GM23338 (cell line): ENCODE results near the gene ALPL. TPM values are rescaled to one million over a fixed set of nuclear protein-coding genes. Genes with fewer than 3 reads are reported as not detected.
"Not testable (repeated sequence)": the region's sequence is repeated elsewhere in the genome, so short reads cannot be mapped to it uniquely, and the experiment has no call there.

Source experiments
- ATAC-seq: fragments of 200-7000 bp; cut with Tn5 transposase; 3 replicates; pipeline ENCODE4 v1.9.1; 2020
- DNase-seq: peaks from one replicate; pipeline ENCODE4 v3.0.0-alpha.2; 2015; ENCODE audit warnings: low spot score
- H2AFZ ChIP-seq: fragments of 200-600 bp; sonication (generic); 2 replicates; pipeline ENCODE4 v1.8.0; 2016; ENCODE audit warnings: antibody characterized with exemption, mild to moderate bottlenecking, moderate library complexity
- H3F3A ChIP-seq: fragments of 200-600 bp; sonication (generic); replicated peaks from 2 replicates; pipeline ENCODE4 v1.8.0; 2017; ENCODE audit warnings: antibody characterized with exemption, mixed run types, low read depth
- H3K27ac ChIP-seq: fragments of 200-600 bp; sonication (generic); 2 replicates; pipeline ENCODE4 v1.6.1; 2016; ENCODE audit warnings: low read depth
- H3K27me3 ChIP-seq: fragments of 200-600 bp; sonication (generic); 2 replicates; pipeline ENCODE4 v1.8.0; 2016; ENCODE audit warnings: mild to moderate bottlenecking, mixed run types, moderate library complexity; ENCODE audit not compliant: insufficient read depth
- H3K36me3 ChIP-seq: fragments of 200-600 bp; sonication (generic); 2 replicates; pipeline ENCODE4 v1.8.0; 2016; ENCODE audit warnings: mild to moderate bottlenecking; ENCODE audit not compliant: insufficient read depth
- H3K4me1 ChIP-seq: fragments of 200-600 bp; sonication (generic); 2 replicates; pipeline ENCODE4 v1.8.0; 2016; ENCODE audit warnings: mild to moderate bottlenecking, moderate library complexity; ENCODE audit not compliant: insufficient read depth
- H3K4me2 ChIP-seq: fragments of 200-600 bp; sonication (generic); 2 replicates; pipeline ENCODE4 v1.7.1; 2017; ENCODE audit warnings: mixed run types
- H3K4me3 ChIP-seq: fragments of 200-600 bp; sonication (generic); 2 replicates; pipeline ENCODE4 v1.6.1; 2016; ENCODE audit warnings: mixed run types
- H3K79me2 ChIP-seq: fragments of 200-600 bp; sonication (generic); replicated peaks from 2 replicates; pipeline ENCODE4 v1.8.0; 2017; ENCODE audit warnings: mild to moderate bottlenecking; ENCODE audit not compliant: insufficient read depth
- H3K9me2 ChIP-seq: fragments of 200-600 bp; sonication (generic); 2 replicates; pipeline ENCODE4 v1.8.0; 2017; ENCODE audit not compliant: insufficient read depth
- H4K20me1 ChIP-seq: fragments of 200-600 bp; sonication (generic); replicated peaks from 2 replicates; pipeline ENCODE4 v1.8.0; 2017; ENCODE audit warnings: mild to moderate bottlenecking; ENCODE audit not compliant: insufficient read depth
- H3K27ac Mint-ChIP-seq: 2 replicates; pipeline ENCODE4 v1.8.0; 2020; ENCODE audit warnings: inconsistent platforms, mild to moderate bottlenecking, moderate library complexity, mixed read lengths
- H3K27me3 Mint-ChIP-seq: 3 replicates; pipeline ENCODE4 v1.8.0; 2022; ENCODE audit warnings: low read depth, mild to moderate bottlenecking, moderate library complexity, mixed read lengths, inconsistent platforms; ENCODE audit not compliant: insufficient read depth, poor library complexity
- H3K36me3 Mint-ChIP-seq: 3 replicates; pipeline ENCODE4 v1.8.0; 2021; ENCODE audit warnings: low read depth, mild to moderate bottlenecking, inconsistent platforms, moderate library complexity, mixed read lengths
- H3K4me1 Mint-ChIP-seq: 3 replicates; pipeline ENCODE4 v1.8.0; 2020; ENCODE audit warnings: mild to moderate bottlenecking, inconsistent platforms, mixed read lengths
- H3K4me3 Mint-ChIP-seq: 3 replicates; pipeline ENCODE4 v1.8.0; 2021; ENCODE audit warnings: moderate library complexity, mild to moderate bottlenecking, inconsistent platforms, mixed read lengths
- H3K9me3 Mint-ChIP-seq: 3 replicates; pipeline ENCODE4 v1.8.0; 2020; ENCODE audit warnings: moderate library complexity, mild to moderate bottlenecking, inconsistent platforms, mixed read lengths
- EZH2 ChIP-seq: fragments of 200-600 bp; sonication (generic); IDR thresholded peaks from one replicate; pipeline ENCODE4 v1.8.0; 2017; ENCODE audit warnings: antibody characterized with exemption, mild to moderate bottlenecking, low read depth; ENCODE audit not compliant: unreplicated experiment
- NANOG ChIP-seq: IDR thresholded peaks from 2 replicates; pipeline ENCODE4 v1.6.1; 2016; ENCODE audit warnings: antibody characterized with exemption, borderline replicate concordance
- REST ChIP-seq: IDR thresholded peaks from one replicate; pipeline ENCODE4 v1.6.1; 2018; ENCODE audit warnings: antibody characterized with exemption; ENCODE audit not compliant: unreplicated experiment
- STAT1 ChIP-seq: IDR thresholded peaks from one replicate; pipeline ENCODE4 v1.6.1; 2016; ENCODE audit warnings: antibody characterized with exemption; ENCODE audit not compliant: unreplicated experiment
- ZNF331 ChIP-seq: fragments of 250-450 bp; sonication (Bioruptor Pico); IDR thresholded peaks from 2 replicates; pipeline ENCODE4 v1.5.0; 2020; ENCODE audit warnings: low read depth, mild to moderate bottlenecking, moderate library complexity
- ZNF462 ChIP-seq: fragments of 250-450 bp; sonication (Bioruptor Pico); IDR thresholded peaks from 2 replicates; pipeline ENCODE4 v1.5.0; 2020; ENCODE audit warnings: mild to moderate bottlenecking, moderate library complexity
- polyA plus RNA-seq: library from polyadenylated mRNA; unstranded; fragments of >200 nt; fragmentation: Nextera tagmentation; extraction: Ambion mirVana; gene quantifications from 2 replicates; pipeline ENCODE4 v1.2.1, GENCODE V29; 2016
- total RNA-seq: library from RNA; depleted of rRNA; stranded (reverse); fragments of >200 nt; shearing (Covaris generic); gene quantifications from 2 replicates; pipeline ENCODE4 v1.2.3, GENCODE V29; 2014

ALPL gene
- total and polyA plus RNA-seq, 2 experiments from 2014 or later = 116 to 187 TPM

GRCh38 chr1:21565285-21565684 lies 56.1 kb downstream of the ALPL start:
- Histone ChIP-seq H2AFZ (no peak overlapping the region), H3K36me3 (no peaks in the 10 kb centered on the region), H3F3A (no peaks in the 10 kb centered on the region), H3K9me2 (no peaks in the 10 kb centered on the region), H4K20me1 (no peaks in the 10 kb centered on the region), H3K4me1 (no peaks in the 10 kb centered on the region), H3K4me2 (no peak overlapping the region), H3K79me2 (no peaks in the 10 kb centered on the region), H3K4me3 (no peak overlapping the region), H3K27ac (no peak overlapping the region), H3K27me3 (no peaks in the 10 kb centered on the region)
- H3K27me3 Mint-ChIP-seq = peaks cover 5% of the 10 kb centered on the region
- no peak overlapping the region for H3K4me3 Mint-ChIP-seq
- DNase-seq (no peak), ATAC-seq (no peak)
- H3K4me1 Mint-ChIP-seq = no peaks in the 10 kb centered on the region; the same call in 1 of the 3 replicates
- no peak overlapping the region for H3K27ac Mint-ChIP-seq
- no peaks in the 10 kb centered on the region; the same call in 2 of the 3 replicates for H3K9me3 Mint-ChIP-seq
- TF ChIP-seq EZH2 = no peak
- no peak for TF ChIP-seq NANOG
- H3K36me3 Mint-ChIP-seq = peaks cover 19% of the 10 kb centered on the region

- not testable (repeated sequence) for H2AFZ ChIP-seq, H3K4me2 ChIP-seq, H3K27ac ChIP-seq, H3K27ac Mint-ChIP-seq, ATAC-seq, H3K79me2 ChIP-seq, H3K36me3 ChIP-seq, H3K27me3 Mint-ChIP-seq, H3K4me3 Mint-ChIP-seq, H3K9me2 ChIP-seq, DNase-seq, H3K27me3 ChIP-seq, H3K4me1 Mint-ChIP-seq, H4K20me1 ChIP-seq, H3K4me3 ChIP-seq, H3K9me3 Mint-ChIP-seq, H3K4me1 ChIP-seq, H3F3A ChIP-seq
- peaks cover 19% of the 10 kb centered on the region for H3K36me3 Mint-ChIP-seq
Observed at GRCh38 chr1:21566361-21566760, 57.1 kb downstream of the ALPL start.

GRCh38 chr1:21567241-21568005 lies 58.2 kb downstream of the ALPL start:
- Histone ChIP-seq H3K4me3 (no peak overlapping the region), H3K27me3 (no peaks in the 10 kb centered on the region), H3K79me2 (no peaks in the 10 kb centered on the region), H3F3A (no peaks in the 10 kb centered on the region), H3K4me2 (no peak overlapping the region), H3K9me2 (no peaks in the 10 kb centered on the region), H4K20me1 (no peaks in the 10 kb centered on the region), H3K36me3 (no peaks in the 10 kb centered on the region), H2AFZ (no peak overlapping the region), H3K27ac (no peak overlapping the region), H3K4me1 (no peaks in the 10 kb centered on the region)
- no peaks in the 10 kb centered on the region; the same call in 1 of the 3 replicates for H3K4me1 Mint-ChIP-seq
- H3K9me3 Mint-ChIP-seq = no peaks in the 10 kb centered on the region; the same call in 2 of the 3 replicates
- ATAC-seq = no peak
- no peak overlapping the region for H3K4me3 Mint-ChIP-seq
- peaks cover 26% of the 10 kb centered on the region for H3K36me3 Mint-ChIP-seq
- H3K27me3 Mint-ChIP-seq = peaks cover 8% of the 10 kb centered on the region
- no peak overlapping the region for H3K27ac Mint-ChIP-seq
- no peak for DNase-seq
- TF ChIP-seq REST (no peak), STAT1 (no peak), ZNF462 (CRISPR knock-in tag) (no peak), ZNF331 (CRISPR knock-in tag) (no peak), NANOG (no peak)
